Fibroblast of lung (primary cell): Measurements from ENCODE around the gene MCM5. TPM values are rescaled to one million over a fixed set of nuclear protein-coding genes. Genes with fewer than 3 reads are reported as not detected.

ENCODE experiments used
- DNase-seq, 2 donors: peaks; one replicate each; pipeline versions ENCODE4 v3.0.0 to v3.0.0-alpha.2; 2010; ENCODE audit warnings: low read depth in 2 of 2
- H2AFZ ChIP-seq: 2 replicates; pipeline ENCODE4 v1.5.1; 2012; ENCODE audit warnings: low read length, control low read depth, inconsistent platforms
- H3K27ac ChIP-seq: 2 replicates; pipeline ENCODE4 v1.5.1; 2011; ENCODE audit warnings: low read length, control low read depth; ENCODE audit not compliant: insufficient read depth
- H3K27me3 ChIP-seq: 2 replicates; pipeline ENCODE4 v1.5.1; 2011; ENCODE audit warnings: mild to moderate bottlenecking, low read length; ENCODE audit not compliant: control insufficient read depth, insufficient read depth
- H3K36me3 ChIP-seq: 2 replicates; pipeline ENCODE4 v1.5.1; 2011; ENCODE audit warnings: low read length; ENCODE audit not compliant: control insufficient read depth, insufficient read depth
- H3K4me1 ChIP-seq: 2 replicates; pipeline ENCODE4 v1.5.1; 2011; ENCODE audit warnings: low read length; ENCODE audit not compliant: control insufficient read depth, insufficient read depth; ENCODE audit errors: extremely low read depth
- H3K4me2 ChIP-seq: 2 replicates; pipeline ENCODE4 v1.5.1; 2011; ENCODE audit warnings: low read length, control low read depth; ENCODE audit not compliant: insufficient read depth; ENCODE audit errors: extremely low read depth
- H3K4me3 ChIP-seq, 4 experiments: fragments of 200-600 bp in 1 of 4; sonication (generic) in 1 of 4; replicated peaks in 1 of 4; 2 replicates each; pipeline ENCODE4 v1.5.1; 2011 to 2016; ENCODE audit warnings: low read length in 4 of 4, low read depth in 3 of 4, mild to moderate bottlenecking in 3 of 4, control low read depth in 2 of 4, inconsistent platforms in 1 of 4, mixed read lengths in 1 of 4; ENCODE audit not compliant: insufficient read depth in 1 of 4; ENCODE audit errors: control extremely low read depth in 1 of 4
- H3K79me2 ChIP-seq: 2 replicates; pipeline ENCODE4 v1.5.1; 2012; ENCODE audit warnings: mild to moderate bottlenecking, low read length, inconsistent platforms; ENCODE audit not compliant: control insufficient read depth, insufficient read depth
- H3K9ac ChIP-seq: 2 replicates; pipeline ENCODE4 v1.5.1; 2011; ENCODE audit warnings: mild to moderate bottlenecking, low read length, control low read depth; ENCODE audit not compliant: insufficient read depth
- H3K9me3 ChIP-seq: 2 replicates; pipeline ENCODE4 v1.5.1; 2012; ENCODE audit warnings: low read depth, low read length; ENCODE audit not compliant: control insufficient read depth, insufficient read depth
- H4K20me1 ChIP-seq: 2 replicates; pipeline ENCODE4 v1.5.1; 2011; ENCODE audit warnings: low read length; ENCODE audit not compliant: control insufficient read depth, insufficient read depth; ENCODE audit errors: extremely low read depth
- EZH2 ChIP-seq: IDR thresholded peaks from 2 replicates; pipeline ENCODE4 v1.5.1; 2012; ENCODE audit warnings: low read length, control low read depth, mild to moderate bottlenecking; ENCODE audit errors: missing control alignments
- polyA plus RNA-seq, 2 donors: library from polyadenylated mRNA; depleted of rRNA in 1 of 2; stranded (reverse) in 1 of 2; unstranded in 1 of 2; fragments of >200 nt; gene quantifications; 2 replicates each; pipeline ENCODE4 v1.2.1, GENCODE V29; 2011 to 2012; ENCODE audit warnings: missing spikeins in 1 of 2
- total RNA-seq: library from RNA; depleted of rRNA; stranded (reverse); fragments of >200 nt; gene quantifications from 2 replicates; pipeline ENCODE4 v1.2.1, GENCODE V29; 2014
- TF ChIP-seq, protein P1 (sequence below), 2 donors: IDR thresholded peaks in 1 of 2; conservative IDR thresholded peaks in 1 of 2; 1 replicate in 1 of 2; 2 replicates in 1 of 2; pipeline ENCODE4 v1.5.1; 2011 to 2012; ENCODE audit warnings: low read length in 2 of 2, control low read depth in 1 of 2, inconsistent platforms in 1 of 2, low read depth in 1 of 2, mild to moderate bottlenecking in 1 of 2

The MCM5 gene
- total and polyA plus RNA-seq, 2 donors (not counting 1 experiment from before 2014, with no cell fraction given) = 13.4 to 21.7 TPM

DNA sequence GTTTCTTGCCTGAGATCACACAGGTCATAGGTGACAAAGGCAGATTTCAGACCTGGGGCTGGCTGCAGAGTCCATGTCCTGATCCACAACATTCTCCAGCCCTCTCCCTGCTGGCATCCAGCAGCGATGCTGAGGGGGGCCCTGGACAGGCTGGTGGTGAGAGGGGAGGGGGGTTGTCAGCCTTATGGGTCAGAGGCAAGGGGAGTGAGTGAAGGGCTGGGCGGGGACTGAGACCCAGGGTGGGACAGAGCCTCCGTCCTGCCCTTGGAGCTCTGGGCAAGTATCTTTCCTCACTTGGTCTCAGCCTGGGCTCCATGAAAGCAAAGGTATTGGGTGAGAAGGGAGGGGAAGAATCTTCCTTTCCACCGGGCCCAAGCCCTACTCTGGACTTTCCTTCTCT, 74.0 kb downstream of the MCM5 start:
- no peaks in the 10 kb centered on the region for H3K9me3 ChIP-seq
- H3K79me2 ChIP-seq = no peaks in the 10 kb centered on the region
- H3K27me3 ChIP-seq = no peaks in the 10 kb centered on the region
- no peak for DNase-seq
- H3K4me3 ChIP-seq = no peak overlapping the region
- peaks cover 3% of the 10 kb centered on the region for H3K4me1 ChIP-seq
- no peaks in the 10 kb centered on the region for H3K36me3 ChIP-seq
- no peak overlapping the region for H3K4me2 ChIP-seq
- no peak overlapping the region for H3K27ac ChIP-seq
- H3K9ac ChIP-seq = no peak overlapping the region
- H4K20me1 ChIP-seq = no peaks in the 10 kb centered on the region
- TF ChIP-seq, protein P1, sequence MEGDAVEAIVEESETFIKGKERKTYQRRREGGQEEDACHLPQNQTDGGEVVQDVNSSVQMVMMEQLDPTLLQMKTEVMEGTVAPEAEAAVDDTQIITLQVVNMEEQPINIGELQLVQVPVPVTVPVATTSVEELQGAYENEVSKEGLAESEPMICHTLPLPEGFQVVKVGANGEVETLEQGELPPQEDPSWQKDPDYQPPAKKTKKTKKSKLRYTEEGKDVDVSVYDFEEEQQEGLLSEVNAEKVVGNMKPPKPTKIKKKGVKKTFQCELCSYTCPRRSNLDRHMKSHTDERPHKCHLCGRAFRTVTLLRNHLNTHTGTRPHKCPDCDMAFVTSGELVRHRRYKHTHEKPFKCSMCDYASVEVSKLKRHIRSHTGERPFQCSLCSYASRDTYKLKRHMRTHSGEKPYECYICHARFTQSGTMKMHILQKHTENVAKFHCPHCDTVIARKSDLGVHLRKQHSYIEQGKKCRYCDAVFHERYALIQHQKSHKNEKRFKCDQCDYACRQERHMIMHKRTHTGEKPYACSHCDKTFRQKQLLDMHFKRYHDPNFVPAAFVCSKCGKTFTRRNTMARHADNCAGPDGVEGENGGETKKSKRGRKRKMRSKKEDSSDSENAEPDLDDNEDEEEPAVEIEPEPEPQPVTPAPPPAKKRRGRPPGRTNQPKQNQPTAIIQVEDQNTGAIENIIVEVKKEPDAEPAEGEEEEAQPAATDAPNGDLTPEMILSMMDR (conservative IDR thresholded peaks at IDR 0.05 in 1 of 2, IDR thresholded peaks at IDR 0.05 in 1 of 2; ENCODE audit: low read depth in 1 of 2, low read length in 2 of 2) = no peak
- no peak for TF ChIP-seq EZH2
- no peak overlapping the region for H2AFZ ChIP-seq

Other genes with a start within 250 kb of the MCM5 start
- gene HMGXB4, start 142.6 kb upstream of the MCM5 start, total RNA-seq = 14.9 and 17.3 TPM in 2 replicates
- gene HMGXB4, start 142.6 kb upstream of the MCM5 start, polyA plus RNA-seq = 31.2 and 35.0 TPM in 2 replicates
- gene TOM1, start 100.2 kb upstream of the MCM5 start, total RNA-seq = 28.0 and 30.9 TPM in 2 replicates
- 51.6 and 68.5 TPM in 2 replicates for gene TOM1, start 100.2 kb upstream of the MCM5 start, polyA plus RNA-seq
- 137 and 243 TPM in 2 replicates for gene HMOX1, start 19.0 kb upstream of the MCM5 start, total RNA-seq
- 58.9 and 116 TPM in 2 replicates for gene HMOX1, start 19.0 kb upstream of the MCM5 start, polyA plus RNA-seq
- under 0.01 TPM in 2 replicates for gene RASD2, start 140.7 kb downstream of the MCM5 start, total RNA-seq
- gene RASD2, start 140.7 kb downstream of the MCM5 start, polyA plus RNA-seq = 0.01 TPM in 1 of 2 replicates, not detected in the other
- not detected in 2 replicates for gene MB, start 217.2 kb downstream of the MCM5 start, total RNA-seq
- not detected in 2 replicates for gene MB, start 217.2 kb downstream of the MCM5 start, polyA plus RNA-seq
- gene APOL6, start 248.3 kb downstream of the MCM5 start, total RNA-seq = 50.3 and 58.3 TPM in 2 replicates
- gene APOL6, start 248.3 kb downstream of the MCM5 start, polyA plus RNA-seq = 11.8 and 18.7 TPM in 2 replicates